SU-DHL-6 (cell line): Measurements from ENCODE around the gene PHF14.

Experiments used
- CTCF ChIP-seq: fragments of 200-600 bp; sonication (generic); IDR thresholded peaks from one replicate; pipeline ENCODE4 v1.5.1; 2017; ENCODE audit warnings: antibody characterized with exemption, mild to moderate bottlenecking, low read length, moderate library complexity; ENCODE audit not compliant: insufficient read depth, poor library complexity, severe bottlenecking
- EZH2phosphoT487 ChIP-seq: fragments of 200-600 bp; sonication (generic), shearing (Covaris generic); conservative IDR thresholded peaks from 2 replicates; pipeline ENCODE4 v1.6.1; 2018; ENCODE audit warnings: mild to moderate bottlenecking, antibody characterized with exemption, low read length, moderate library complexity, mixed read lengths

GRCh38 chr7:11191081-11191480 lies 217.4 kb downstream of the PHF14 start:
- TF ChIP-seq CTCF, result no peak
- TF ChIP-seq EZH2phosphoT487, result no peak
